GM18867 (cell line): ENCODE results near the gene CHERP.
"Not testable (repeated sequence)": the region's sequence is repeated elsewhere in the genome, so short reads cannot be mapped to it uniquely, and the experiment has no call there.

ENCODE experiments used
- ATAC-seq: cut with Tn5 transposase; IDR thresholded peaks from one replicate; pipeline ENCODE4 v1.9.1; 2021; ENCODE audit warnings: mild to moderate bottlenecking, moderate library complexity; ENCODE audit not compliant: unreplicated experiment

The CHERP gene

GRCh38 chr19:16543734-16544133 lies 1.5 kb upstream of the CHERP start:
- not testable (repeated sequence) for ATAC-seq

- no peak for ATAC-seq
These were observed 754 bp upstream of the CHERP start for GRCh38 chr19:16542910-16543472.

DNA sequence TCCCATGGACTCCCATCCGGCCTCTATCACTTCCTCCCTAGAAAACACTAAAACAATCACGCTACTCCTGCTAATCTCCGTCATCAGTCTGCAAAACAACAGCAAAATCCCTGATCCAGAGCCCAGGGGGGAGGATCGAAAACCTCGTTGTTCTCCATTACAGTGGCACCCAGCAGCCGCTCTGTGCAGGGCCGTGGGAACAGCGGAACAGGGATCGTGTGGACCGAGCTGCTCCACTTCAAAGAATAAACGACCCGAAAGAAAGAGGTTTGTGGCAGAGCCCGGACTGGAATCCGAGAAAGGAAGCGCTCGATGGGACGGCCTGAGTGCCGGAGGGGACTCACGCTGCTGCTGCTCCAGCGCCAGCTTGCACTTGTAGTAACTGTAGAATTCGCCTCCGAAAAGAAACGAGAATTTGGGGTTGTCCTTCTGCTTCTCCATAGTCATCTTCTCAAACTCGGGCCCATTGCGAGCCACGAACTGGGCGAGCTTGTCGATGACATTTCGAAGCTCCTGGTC lies 652 bp downstream of the CHERP start:
- peak; percentile 1 for ATAC-seq

DNA sequence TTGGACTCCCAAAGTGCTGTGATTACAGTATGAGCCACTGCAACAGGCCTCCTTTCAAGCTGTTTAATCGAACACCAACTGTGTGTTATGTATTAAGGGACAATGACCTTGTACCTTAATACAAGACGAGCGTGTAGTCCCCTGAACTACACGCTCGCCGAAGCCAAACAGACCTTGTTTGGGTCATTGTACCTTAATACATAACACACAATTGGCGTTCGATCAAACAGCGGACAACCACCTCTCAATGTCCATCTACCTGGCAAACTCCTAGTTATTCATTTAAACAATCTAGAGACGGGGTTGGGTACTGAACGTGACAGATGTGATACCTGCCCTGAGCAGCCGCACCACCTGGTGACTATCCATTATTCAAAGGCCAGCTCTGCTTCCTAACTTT lies 1.3 kb downstream of the CHERP start:
- ATAC-seq, result no peak

- no peak for ATAC-seq
These were observed 5.1 kb downstream of the CHERP start for GRCh38 chr19:16537111-16537510.

GRCh38 chr19:16536130-16536529 lies 6.1 kb downstream of the CHERP start:
- no peak for ATAC-seq

- no peak for ATAC-seq
These were observed 6.9 kb downstream of the CHERP start for GRCh38 chr19:16535381-16535780.

DNA sequence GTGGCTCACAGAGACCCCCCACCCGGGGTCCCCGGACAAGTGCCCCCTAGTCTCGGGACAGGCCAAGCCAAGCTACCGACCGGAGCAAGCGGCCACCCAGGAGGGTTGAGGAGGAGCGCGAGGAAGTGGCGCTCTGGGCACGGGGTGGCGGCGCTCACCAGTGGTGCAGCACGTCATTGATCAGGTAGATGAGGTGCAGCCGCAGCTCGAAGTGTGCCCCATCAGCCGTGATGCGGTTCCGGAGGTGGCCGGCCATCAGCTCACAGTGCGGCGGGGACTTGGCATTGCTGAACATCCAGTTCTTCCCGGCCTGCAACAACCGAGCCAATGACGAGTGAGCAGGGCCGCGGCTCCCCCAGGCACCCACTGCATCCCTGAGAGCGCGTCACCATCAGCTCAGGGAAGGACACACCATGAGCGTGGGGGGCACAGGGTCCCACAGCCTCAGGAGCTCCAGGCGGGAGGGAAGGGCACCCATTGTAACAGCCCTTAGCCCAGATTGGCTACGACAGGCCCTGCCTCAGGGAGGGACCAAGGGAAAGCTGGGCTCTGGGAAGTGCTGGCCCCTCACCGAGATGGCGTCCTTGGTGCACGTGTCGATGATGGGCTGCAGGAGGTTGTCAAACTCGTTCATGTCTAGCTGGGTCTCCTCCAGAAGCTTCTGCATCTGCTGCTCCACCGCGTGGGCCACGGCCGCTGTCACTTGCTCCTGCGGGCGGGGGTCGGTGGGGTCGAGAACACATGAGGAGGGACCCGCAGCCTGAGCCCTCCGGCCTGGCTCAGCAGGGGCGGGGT lies 9.6 kb downstream of the CHERP start:
- no peak for ATAC-seq

- ATAC-seq, result no peak
These were observed 10.9 kb downstream of the CHERP start for GRCh38 chr19:16531380-16531669.

- no peak for ATAC-seq
These were observed 11.5 kb downstream of the CHERP start for GRCh38 chr19:16530540-16531379.

GRCh38 chr19:16529466-16530144 lies 12.6 kb downstream of the CHERP start:
- no peak for ATAC-seq

DNA sequence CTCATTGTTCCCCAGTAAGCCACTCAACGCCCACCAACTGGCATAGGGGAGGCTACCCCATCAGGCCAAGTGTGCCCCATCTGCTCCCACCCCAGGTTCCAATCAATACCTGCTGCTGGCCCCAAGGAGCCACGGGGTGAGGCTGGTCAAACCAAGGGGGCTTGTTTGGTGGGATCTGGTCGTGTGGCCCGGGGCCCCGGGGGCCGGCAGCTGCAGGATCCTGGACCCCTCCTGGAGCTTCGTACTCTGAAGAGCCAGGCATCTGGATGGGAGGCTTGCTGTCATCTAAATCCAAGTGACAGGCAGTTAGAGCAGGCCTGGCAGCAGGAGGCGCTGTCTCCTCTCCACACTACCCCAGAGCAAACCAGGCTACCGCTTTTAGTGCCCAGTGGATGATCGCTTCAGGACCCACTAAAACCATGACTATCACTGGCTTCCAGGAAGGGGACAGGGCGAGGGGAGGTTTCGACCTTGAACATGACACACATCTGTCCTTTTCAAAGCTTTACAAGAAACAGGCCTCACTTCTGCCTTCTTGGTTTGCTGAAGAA lies 14.2 kb downstream of the CHERP start:
- ATAC-seq, result no peak

DNA sequence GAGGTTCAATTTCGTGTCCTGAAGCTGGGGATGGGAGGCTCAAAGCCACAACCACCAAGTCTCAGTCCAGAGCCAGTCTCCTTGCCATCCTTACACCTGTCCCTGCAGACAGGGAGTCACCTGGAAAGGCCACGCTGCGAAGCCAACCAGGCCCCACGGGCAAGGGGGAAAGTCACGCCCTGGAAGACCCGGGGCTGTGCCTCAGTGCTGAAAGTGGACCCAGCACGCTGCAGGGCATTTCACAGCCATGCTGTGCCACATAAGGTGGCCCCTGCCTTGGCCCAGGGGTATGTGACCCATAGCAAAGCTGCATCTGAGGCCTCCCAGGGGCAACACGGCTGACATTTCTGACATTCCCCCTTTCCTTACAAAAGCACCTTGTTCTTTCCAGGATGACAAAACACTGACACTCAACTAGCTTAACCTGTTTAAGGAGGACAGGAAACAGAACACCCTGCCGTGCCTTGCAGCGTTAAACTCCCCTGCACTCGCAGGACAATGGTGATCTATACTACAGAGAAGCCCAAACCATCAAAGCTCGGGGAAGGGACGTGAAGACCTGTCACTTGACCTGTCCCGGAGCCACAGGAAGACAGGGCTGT lies 14.8 kb downstream of the CHERP start:
- ATAC-seq, result no peak

DNA sequence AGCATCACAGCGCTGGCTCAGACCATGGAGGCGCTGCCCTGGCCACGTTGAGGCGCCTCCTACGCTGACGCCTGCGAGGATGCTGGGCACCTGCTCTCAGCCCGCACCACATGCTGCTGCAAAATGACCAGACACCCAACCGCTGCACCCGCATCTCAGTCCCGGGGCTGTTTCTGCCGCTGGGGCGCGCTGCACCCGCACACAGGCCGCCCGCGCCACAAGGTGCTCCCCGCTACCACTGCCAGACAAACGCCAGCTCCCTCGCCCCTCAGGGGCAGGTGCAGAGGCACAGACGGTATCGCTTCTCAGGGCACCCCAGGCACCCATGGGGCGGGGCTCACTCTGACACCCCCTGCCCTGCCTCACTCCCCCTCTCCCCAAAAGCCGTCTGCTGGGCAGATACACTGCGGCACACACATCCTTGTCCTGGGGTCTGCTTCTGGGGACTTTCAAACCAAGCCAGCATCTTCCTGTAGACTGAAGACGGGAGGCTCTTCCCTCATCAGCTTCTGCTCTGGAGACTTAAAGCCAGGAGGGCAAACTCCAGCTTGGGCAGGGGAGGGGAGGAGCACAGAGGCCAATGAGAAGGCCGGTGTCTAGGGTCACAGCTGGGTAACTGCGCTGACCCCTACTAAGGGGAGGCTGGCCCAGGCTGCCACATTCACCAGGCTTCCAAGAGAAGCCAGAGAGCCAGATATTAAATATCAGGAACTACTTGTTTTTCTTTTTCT lies 16.3 kb downstream of the CHERP start:
- no peak for ATAC-seq

- ATAC-seq, result no peak
These were observed 17.1 kb downstream of the CHERP start for GRCh38 chr19:16524991-16525734.

DNA sequence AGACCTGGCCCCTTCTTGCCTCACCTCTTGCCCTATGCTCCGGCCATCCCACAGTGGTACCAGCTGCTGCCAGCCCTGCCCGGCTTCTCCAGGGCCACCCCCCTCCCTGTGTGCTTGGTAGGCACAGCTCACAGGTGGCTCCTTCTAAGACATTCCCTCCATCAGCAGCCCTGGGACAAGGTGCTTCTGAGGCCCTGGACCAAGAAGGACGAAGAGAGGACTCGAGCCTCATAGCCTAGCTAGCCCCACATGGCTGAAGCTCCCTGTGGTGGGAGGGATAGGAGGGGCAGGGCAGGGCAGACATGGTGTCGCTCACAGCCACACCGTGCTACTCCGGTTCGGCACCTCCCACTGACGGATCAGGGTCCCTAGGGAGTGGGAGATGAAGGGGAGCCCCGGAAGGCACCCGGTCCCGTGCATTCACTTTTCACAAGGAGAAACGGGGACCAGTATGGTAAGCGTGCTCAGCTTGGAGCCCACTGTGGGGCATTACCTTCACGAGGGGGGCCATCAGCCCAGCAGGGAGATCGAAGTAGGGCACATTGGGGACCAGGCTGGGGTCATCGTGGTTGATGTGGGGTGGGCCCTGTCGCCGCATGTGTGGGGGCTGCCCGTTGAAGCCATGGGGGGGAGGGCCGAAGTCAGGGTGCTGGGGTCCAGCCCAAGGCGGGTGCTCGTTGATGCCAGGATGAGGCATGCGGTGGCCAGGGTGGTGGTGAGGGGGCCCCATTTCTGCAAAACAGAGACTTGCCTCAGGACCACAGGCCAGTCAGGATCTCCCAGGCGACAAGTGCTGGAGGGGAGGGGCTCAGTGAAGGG lies 19.5 kb downstream of the CHERP start:
- ATAC-seq, result no peak

DNA sequence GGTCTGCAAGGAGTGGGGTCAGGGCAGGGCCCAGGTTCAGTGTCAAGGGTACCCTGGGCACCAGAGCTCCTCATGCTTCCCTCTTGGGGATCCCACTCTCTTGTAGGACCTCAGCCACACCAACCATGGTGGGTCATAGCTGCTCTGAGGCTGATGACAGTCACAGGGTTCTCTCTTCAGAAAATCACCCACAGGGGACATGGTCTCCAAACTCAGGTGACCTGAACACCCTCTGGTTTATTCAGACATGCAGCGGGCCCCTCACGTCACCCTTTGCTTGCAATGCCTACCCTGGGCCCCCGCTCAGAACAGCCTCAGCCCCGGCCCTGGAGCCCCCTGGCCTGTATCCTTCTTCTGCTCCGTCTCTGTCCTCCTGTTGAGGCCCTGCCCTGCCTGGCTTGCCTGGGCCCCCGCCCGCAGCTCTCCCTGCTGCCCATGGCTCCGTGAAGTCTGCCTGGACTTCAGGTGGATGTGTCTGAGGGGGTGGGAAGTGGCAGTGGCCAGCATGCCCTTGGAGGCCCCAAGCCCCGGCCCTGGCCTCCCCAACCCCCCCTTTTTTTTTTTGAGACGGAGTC lies 20.4 kb downstream of the CHERP start:
- no peak for ATAC-seq
